DOHH2 (cell line): ENCODE results near the gene SLC36A2.
"Not testable (repeated sequence)": the region's sequence is repeated elsewhere in the genome, so short reads cannot be mapped to it uniquely, and the experiment has no call there.

Experiments used
- H3F3A ChIP-seq: fragments of 200-600 bp; sonication (generic), shearing (Covaris generic); 2 replicates; pipeline ENCODE4 v1.6.0; 2016; ENCODE audit warnings: antibody characterized with exemption, mild to moderate bottlenecking; ENCODE audit not compliant: control insufficient read depth, insufficient read depth
- H3K27ac ChIP-seq: fragments of 200-600 bp; sonication (generic); 2 replicates; pipeline ENCODE4 v1.5.1; 2014; ENCODE audit warnings: low read depth, mild to moderate bottlenecking, low read length, moderate library complexity
- H3K27me3 ChIP-seq: fragments of 200-600 bp; sonication (generic); 2 replicates; pipeline ENCODE4 v1.6.1; 2014; ENCODE audit warnings: mild to moderate bottlenecking, low read length, mixed read lengths; ENCODE audit not compliant: control insufficient read depth
- H3K36me3 ChIP-seq: fragments of 200-600 bp; sonication (generic); 2 replicates; pipeline ENCODE4 v1.6.1; 2014; ENCODE audit warnings: mild to moderate bottlenecking, low read length, moderate library complexity, mixed read lengths; ENCODE audit not compliant: control insufficient read depth
- H3K4me1 ChIP-seq: fragments of 200-600 bp; sonication (generic); 2 replicates; pipeline ENCODE4 v1.6.1; 2014; ENCODE audit warnings: mild to moderate bottlenecking, low read length, mixed read lengths; ENCODE audit not compliant: control insufficient read depth
- H3K4me2 ChIP-seq: fragments of 200-600 bp; sonication (generic); 2 replicates; pipeline ENCODE4 v1.6.0; 2014; ENCODE audit warnings: mild to moderate bottlenecking, low read length, moderate library complexity
- H3K4me3 ChIP-seq: fragments of 200-600 bp; sonication (generic); 2 replicates; pipeline ENCODE4 v1.5.1; 2014; ENCODE audit warnings: mild to moderate bottlenecking, low read length, mixed read lengths
- H3K79me2 ChIP-seq: fragments of 200-600 bp; sonication (generic); 2 replicates; pipeline ENCODE4 v1.6.1; 2014; ENCODE audit warnings: mild to moderate bottlenecking, low read length, mixed read lengths; ENCODE audit not compliant: control insufficient read depth
- H3K9me2 ChIP-seq: fragments of 200-600 bp; sonication (generic); replicated peaks from 2 replicates; pipeline ENCODE4 v1.6.1; 2014; ENCODE audit warnings: mild to moderate bottlenecking, low read length, mixed read lengths; ENCODE audit not compliant: control insufficient read depth
- H3K9me3 ChIP-seq: fragments of 200-600 bp; sonication (generic); 2 replicates; pipeline ENCODE4 v1.6.1; 2014; ENCODE audit warnings: antibody characterized with exemption, low read length, mixed read lengths; ENCODE audit not compliant: control insufficient read depth, insufficient read depth
- H4K20me1 ChIP-seq: fragments of 200-600 bp; sonication (generic); 2 replicates; pipeline ENCODE4 v1.6.0; 2014; ENCODE audit warnings: low read depth, mild to moderate bottlenecking, antibody characterized with exemption, low read length, moderate library complexity; ENCODE audit not compliant: control insufficient read depth, insufficient read depth
- EZH2phosphoT487 ChIP-seq: fragments of 200-600 bp; sonication (generic); IDR thresholded peaks from 2 replicates; pipeline ENCODE4 v1.6.1; 2017; ENCODE audit warnings: borderline replicate concordance, mild to moderate bottlenecking, antibody characterized with exemption, low read length, moderate library complexity, mixed read lengths
- TF ChIP-seq, protein P1 (sequence below): fragments of 200-600 bp; sonication (generic); IDR thresholded peaks from one replicate; pipeline ENCODE4 v1.5.1; 2014; ENCODE audit warnings: antibody characterized with exemption, mild to moderate bottlenecking, low read depth, low read length; ENCODE audit not compliant: poor library complexity, severe bottlenecking

The SLC36A2 gene

DNA sequence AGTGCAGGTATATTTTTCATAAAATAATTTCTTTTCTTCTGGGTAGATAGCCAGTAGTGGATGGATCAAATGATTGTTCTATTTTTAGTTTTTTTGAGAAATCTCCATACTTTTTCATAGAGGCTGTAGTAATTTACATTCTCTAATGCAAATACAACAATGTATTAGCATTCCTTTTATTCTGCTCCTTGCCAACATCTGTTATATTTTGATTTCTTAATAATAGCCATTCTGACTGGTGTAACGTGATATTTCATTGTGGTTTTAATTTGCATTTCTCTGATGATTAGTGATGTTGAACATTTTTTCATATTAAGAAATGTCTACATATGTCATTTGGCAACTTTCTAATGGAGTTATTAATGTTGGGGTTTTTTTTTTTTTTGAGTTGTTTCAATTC is 27.2 kb upstream of the SLC36A2 start:
- TF ChIP-seq, protein P1, sequence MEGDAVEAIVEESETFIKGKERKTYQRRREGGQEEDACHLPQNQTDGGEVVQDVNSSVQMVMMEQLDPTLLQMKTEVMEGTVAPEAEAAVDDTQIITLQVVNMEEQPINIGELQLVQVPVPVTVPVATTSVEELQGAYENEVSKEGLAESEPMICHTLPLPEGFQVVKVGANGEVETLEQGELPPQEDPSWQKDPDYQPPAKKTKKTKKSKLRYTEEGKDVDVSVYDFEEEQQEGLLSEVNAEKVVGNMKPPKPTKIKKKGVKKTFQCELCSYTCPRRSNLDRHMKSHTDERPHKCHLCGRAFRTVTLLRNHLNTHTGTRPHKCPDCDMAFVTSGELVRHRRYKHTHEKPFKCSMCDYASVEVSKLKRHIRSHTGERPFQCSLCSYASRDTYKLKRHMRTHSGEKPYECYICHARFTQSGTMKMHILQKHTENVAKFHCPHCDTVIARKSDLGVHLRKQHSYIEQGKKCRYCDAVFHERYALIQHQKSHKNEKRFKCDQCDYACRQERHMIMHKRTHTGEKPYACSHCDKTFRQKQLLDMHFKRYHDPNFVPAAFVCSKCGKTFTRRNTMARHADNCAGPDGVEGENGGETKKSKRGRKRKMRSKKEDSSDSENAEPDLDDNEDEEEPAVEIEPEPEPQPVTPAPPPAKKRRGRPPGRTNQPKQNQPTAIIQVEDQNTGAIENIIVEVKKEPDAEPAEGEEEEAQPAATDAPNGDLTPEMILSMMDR: no peak
- TF ChIP-seq EZH2phosphoT487: no peak
- H3K79me2 ChIP-seq: no peaks in the 10 kb centered on the region
- H3F3A ChIP-seq: no peaks in the 10 kb centered on the region
- no peaks in the 10 kb centered on the region for H3K36me3 ChIP-seq
- no peaks in the 10 kb centered on the region for H4K20me1 ChIP-seq
- no peaks in the 10 kb centered on the region for H3K27me3 ChIP-seq
- H3K4me2 ChIP-seq: peak overlapping the region; percentile 22
- H3K4me3 ChIP-seq: no peak overlapping the region
- no peaks in the 10 kb centered on the region for H3K9me2 ChIP-seq
- peaks cover 13% of the 10 kb centered on the region for H3K4me1 ChIP-seq
- no peaks in the 10 kb centered on the region for H3K9me3 ChIP-seq
- no peak overlapping the region for H3K27ac ChIP-seq

DNA sequence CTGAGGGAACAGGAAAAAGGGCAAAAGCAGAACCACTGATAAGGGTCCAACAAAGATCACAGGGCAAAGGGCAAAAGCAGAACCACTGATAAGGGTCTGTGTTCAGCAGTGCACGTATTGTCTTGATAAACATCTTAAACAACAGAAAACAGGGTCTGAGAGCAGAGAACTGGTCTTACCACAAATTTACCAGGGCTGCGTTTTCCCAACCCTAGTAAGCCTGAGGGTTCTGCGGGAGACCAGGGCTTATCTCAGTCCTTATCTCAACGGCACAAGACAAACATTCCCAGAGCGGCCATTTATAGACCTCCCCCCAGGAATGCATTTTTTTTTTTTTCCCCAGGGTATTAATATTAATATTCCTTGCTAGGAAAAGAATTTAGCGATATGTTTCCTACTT is 19.7 kb upstream of the SLC36A2 start:
- H3K4me1 ChIP-seq, H3K79me2 ChIP-seq, H3K9me2 ChIP-seq, H3K36me3 ChIP-seq, H3F3A ChIP-seq, H3K4me3 ChIP-seq, H3K4me2 ChIP-seq, H3K27ac ChIP-seq, H3K27me3 ChIP-seq, H4K20me1 ChIP-seq: not testable (repeated sequence)
- H3K9me3 ChIP-seq: peaks cover 13% of the 10 kb centered on the region

DNA sequence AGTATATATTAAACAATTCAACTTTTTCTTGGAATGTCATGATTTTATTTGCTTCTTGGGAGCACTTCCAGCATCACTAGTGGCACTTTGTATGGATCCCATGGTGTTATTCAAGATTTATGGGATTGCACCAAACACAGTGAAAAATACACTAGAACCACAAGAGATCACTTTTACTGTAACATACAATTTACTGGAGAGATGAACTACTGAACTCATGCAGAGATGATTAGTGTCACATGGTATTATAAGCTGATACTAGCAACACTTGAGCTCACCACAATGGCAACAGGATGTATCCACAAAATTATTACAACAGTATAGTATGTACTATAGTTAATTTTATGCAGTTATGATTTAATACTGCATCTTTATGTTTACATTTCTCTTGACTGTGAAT is 16.3 kb upstream of the SLC36A2 start:
- H3K4me2 ChIP-seq: no peak overlapping the region
- no peaks in the 10 kb centered on the region for H3K27me3 ChIP-seq
- H3K79me2 ChIP-seq: no peaks in the 10 kb centered on the region
- H3K9me2 ChIP-seq: no peaks in the 10 kb centered on the region
- no peaks in the 10 kb centered on the region for H4K20me1 ChIP-seq
- peaks cover 15% of the 10 kb centered on the region for H3K9me3 ChIP-seq
- no peaks in the 10 kb centered on the region for H3F3A ChIP-seq
- no peaks in the 10 kb centered on the region for H3K36me3 ChIP-seq
- TF ChIP-seq EZH2phosphoT487: no peak
- TF ChIP-seq, protein P1: no peak
- H3K27ac ChIP-seq: no peak overlapping the region
- no peak overlapping the region for H3K4me3 ChIP-seq
- H3K4me1 ChIP-seq: no peaks in the 10 kb centered on the region

DNA sequence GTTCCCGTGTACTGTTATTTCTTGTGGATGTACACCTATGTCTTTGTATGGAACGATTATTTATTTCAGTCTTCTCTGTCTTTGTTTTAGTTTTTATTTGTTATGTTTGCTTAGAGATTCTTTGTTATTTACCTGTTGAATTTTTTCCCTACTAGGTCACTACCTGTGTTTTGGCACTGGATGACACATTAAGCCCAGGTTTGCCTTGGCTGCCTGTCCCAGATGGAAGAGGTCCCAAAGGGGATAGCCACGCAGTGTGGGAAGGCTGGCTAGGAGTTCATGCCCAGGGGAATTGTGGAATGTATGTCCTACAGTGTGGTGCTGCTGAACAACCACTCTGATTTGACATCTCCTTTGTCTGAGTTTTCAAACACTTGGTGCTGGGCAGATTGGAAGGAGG is 15.6 kb upstream of the SLC36A2 start:
- Histone ChIP-seq H3K9me3 (peaks cover 12% of the 10 kb centered on the region), H3K4me2 (no peak overlapping the region), H4K20me1 (no peaks in the 10 kb centered on the region), H3F3A (no peaks in the 10 kb centered on the region), H3K9me2 (no peaks in the 10 kb centered on the region), H3K79me2 (no peaks in the 10 kb centered on the region), H3K4me1 (no peaks in the 10 kb centered on the region), H3K36me3 (no peaks in the 10 kb centered on the region), H3K27me3 (no peaks in the 10 kb centered on the region), H3K4me3 (no peak overlapping the region), H3K27ac (no peak overlapping the region)
- TF ChIP-seq, protein P1: no peak
- no peak for TF ChIP-seq EZH2phosphoT487
